Hepatocyte (in vitro differentiated cells): ENCODE measurements around the gene GDPD4. TPM values are rescaled to one million over a fixed set of nuclear protein-coding genes. Genes with fewer than 3 reads are reported as not detected.

Experiments used
- DNase-seq: peaks from one replicate; pipeline ENCODE4 v3.0.0-alpha.2; 2016; ENCODE audit warnings: low spot score
- H2AFZ ChIP-seq: fragments of 200-600 bp; sonication (generic); 2 replicates; pipeline ENCODE4 v1.6.0; 2016; ENCODE audit warnings: antibody characterized with exemption, mild to moderate bottlenecking
- H3K27ac ChIP-seq: fragments of 200-600 bp; sonication (generic); 2 replicates; pipeline ENCODE4 v1.5.1; 2016; ENCODE audit warnings: mild to moderate bottlenecking
- H3K27me3 ChIP-seq: fragments of 200-600 bp; sonication (generic); 2 replicates; pipeline ENCODE4 v1.6.1; 2016
- H3K36me3 ChIP-seq: fragments of 200-600 bp; sonication (generic); replicated peaks from 2 replicates; pipeline ENCODE4 v1.5.1; 2016; ENCODE audit warnings: low read depth; ENCODE audit not compliant: insufficient read depth
- H3K4me1 ChIP-seq: fragments of 200-600 bp; sonication (generic); 2 replicates; pipeline ENCODE4 v1.5.1; 2016; ENCODE audit warnings: mild to moderate bottlenecking, moderate library complexity; ENCODE audit not compliant: insufficient read depth
- H3K4me2 ChIP-seq: fragments of 200-600 bp; sonication (generic); 2 replicates; pipeline ENCODE4 v1.6.0; 2016
- H3K4me3 ChIP-seq: fragments of 200-600 bp; sonication (generic); 2 replicates; pipeline ENCODE4 v1.5.1; 2016; ENCODE audit warnings: mild to moderate bottlenecking
- H3K79me2 ChIP-seq: fragments of 200-600 bp; sonication (generic); 2 replicates; pipeline ENCODE4 v1.6.0; 2017; ENCODE audit warnings: mild to moderate bottlenecking
- H3K9me2 ChIP-seq: fragments of 200-600 bp; sonication (generic); replicated peaks from 2 replicates; pipeline ENCODE4 v1.6.0; 2017; ENCODE audit warnings: mild to moderate bottlenecking; ENCODE audit not compliant: insufficient read depth
- H3K9me3 ChIP-seq: fragments of 200-600 bp; sonication (generic); 2 replicates; pipeline ENCODE4 v1.5.1; 2016; ENCODE audit warnings: low read depth, mild to moderate bottlenecking
- H4K20me1 ChIP-seq: fragments of 200-600 bp; sonication (generic); 2 replicates; pipeline ENCODE4 v1.6.0; 2016; ENCODE audit warnings: mild to moderate bottlenecking; ENCODE audit not compliant: insufficient read depth, poor library complexity, severe bottlenecking
- EZH2 ChIP-seq: fragments of 200-600 bp; sonication (generic); IDR thresholded peaks from 2 replicates; pipeline ENCODE4 v1.6.1; 2016; ENCODE audit warnings: antibody characterized with exemption, mild to moderate bottlenecking, borderline replicate concordance
- EZH2phosphoT487 ChIP-seq: fragments of 200-600 bp; sonication (generic); IDR thresholded peaks from one replicate; pipeline ENCODE4 v1.6.1; 2018; ENCODE audit warnings: antibody characterized with exemption, mild to moderate bottlenecking, low read depth, moderate library complexity; ENCODE audit not compliant: unreplicated experiment, severe bottlenecking
- WGBS: methylation state at CpG from one replicate; pipeline ENCODE4 v1.1.6; 2016; ENCODE audit warnings: low lambda C conversion rate; ENCODE audit errors: missing lambda C conversion rate; 5-methylcytosine and 5-hydroxymethylcytosine counted together
- polyA plus RNA-seq: library from polyadenylated mRNA; unstranded; fragments of >200 nt; fragmentation: Nextera tagmentation; extraction: Ambion mirVana; gene quantifications from 2 replicates; pipeline ENCODE4 v1.2.1, GENCODE V29; 2016
- total RNA-seq: library from RNA; depleted of rRNA; stranded (reverse); fragments of >200 nt; gene quantifications from 2 replicates; pipeline ENCODE4 v1.2.3, GENCODE V29; 2014
- TF ChIP-seq, protein P1 (sequence below): fragments of 200-600 bp; sonication (generic); IDR thresholded peaks from 2 replicates; pipeline ENCODE4 v1.5.1; 2016; ENCODE audit warnings: antibody characterized with exemption, mild to moderate bottlenecking; ENCODE audit not compliant: poor library complexity

GDPD4 gene
- total and polyA plus RNA-seq, 2 experiments from 2014 or later = 0.47 to 1.1 TPM

GRCh38 chr11:77171254-77171653, 130.2 kb downstream of the GDPD4 start:
- no peaks in the 10 kb centered on the region for H3K9me3 ChIP-seq
- TF ChIP-seq EZH2phosphoT487 (no peak), EZH2 (no peak)
- TF ChIP-seq, protein P1, sequence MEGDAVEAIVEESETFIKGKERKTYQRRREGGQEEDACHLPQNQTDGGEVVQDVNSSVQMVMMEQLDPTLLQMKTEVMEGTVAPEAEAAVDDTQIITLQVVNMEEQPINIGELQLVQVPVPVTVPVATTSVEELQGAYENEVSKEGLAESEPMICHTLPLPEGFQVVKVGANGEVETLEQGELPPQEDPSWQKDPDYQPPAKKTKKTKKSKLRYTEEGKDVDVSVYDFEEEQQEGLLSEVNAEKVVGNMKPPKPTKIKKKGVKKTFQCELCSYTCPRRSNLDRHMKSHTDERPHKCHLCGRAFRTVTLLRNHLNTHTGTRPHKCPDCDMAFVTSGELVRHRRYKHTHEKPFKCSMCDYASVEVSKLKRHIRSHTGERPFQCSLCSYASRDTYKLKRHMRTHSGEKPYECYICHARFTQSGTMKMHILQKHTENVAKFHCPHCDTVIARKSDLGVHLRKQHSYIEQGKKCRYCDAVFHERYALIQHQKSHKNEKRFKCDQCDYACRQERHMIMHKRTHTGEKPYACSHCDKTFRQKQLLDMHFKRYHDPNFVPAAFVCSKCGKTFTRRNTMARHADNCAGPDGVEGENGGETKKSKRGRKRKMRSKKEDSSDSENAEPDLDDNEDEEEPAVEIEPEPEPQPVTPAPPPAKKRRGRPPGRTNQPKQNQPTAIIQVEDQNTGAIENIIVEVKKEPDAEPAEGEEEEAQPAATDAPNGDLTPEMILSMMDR = no peak
- no peak for DNase-seq
- H3K4me2 ChIP-seq = no peak overlapping the region
- WGBS = 98% methylated on average over 8 of the region's 8 CpGs
- H3K9me2 ChIP-seq = no peaks in the 10 kb centered on the region
- H4K20me1 ChIP-seq = no peaks in the 10 kb centered on the region
- no peaks in the 10 kb centered on the region for H3K27me3 ChIP-seq
- H3K79me2 ChIP-seq = no peaks in the 10 kb centered on the region
- no peak overlapping the region for H3K27ac ChIP-seq
- H2AFZ ChIP-seq = no peak overlapping the region
- peaks cover 12% of the 10 kb centered on the region for H3K4me1 ChIP-seq
- H3K4me3 ChIP-seq = no peak overlapping the region
- H3K36me3 ChIP-seq = no peaks in the 10 kb centered on the region

- Histone ChIP-seq H2AFZ (no peak overlapping the region), H3K36me3 (no peaks in the 10 kb centered on the region), H3K9me3 (no peaks in the 10 kb centered on the region), H3K27me3 (no peaks in the 10 kb centered on the region), H3K9me2 (no peaks in the 10 kb centered on the region), H3K27ac (no peak overlapping the region), H3K4me2 (no peak overlapping the region), H4K20me1 (no peaks in the 10 kb centered on the region), H3K4me3 (no peak overlapping the region), H3K79me2 (no peaks in the 10 kb centered on the region), H3K4me1 (peaks cover 12% of the 10 kb centered on the region)
- WGBS = 65% methylated on average over 5 of the region's 5 CpGs
- no peak for DNase-seq
- TF ChIP-seq, protein P1 = no peak
- TF ChIP-seq EZH2phosphoT487 (no peak), EZH2 (no peak)
Measured at GRCh38 chr11:77170107-77170506, 131.4 kb downstream of the GDPD4 start.

- Histone ChIP-seq H4K20me1 (no peaks in the 10 kb centered on the region), H3K4me3 (no peak overlapping the region), H3K79me2 (no peaks in the 10 kb centered on the region), H3K4me2 (no peak overlapping the region), H3K27ac (no peak overlapping the region), H3K36me3 (no peaks in the 10 kb centered on the region), H3K9me2 (no peaks in the 10 kb centered on the region), H3K9me3 (no peaks in the 10 kb centered on the region), H3K27me3 (no peaks in the 10 kb centered on the region), H3K4me1 (no peaks in the 10 kb centered on the region), H2AFZ (no peak overlapping the region)
- 85% methylated on average over 8 of the region's 8 CpGs for WGBS
- TF ChIP-seq EZH2phosphoT487 (no peak), EZH2 (no peak)
- TF ChIP-seq, protein P1 = no peak
- no peak for DNase-seq
Measured at GRCh38 chr11:77167791-77168190, 133.7 kb downstream of the GDPD4 start.

DNA sequence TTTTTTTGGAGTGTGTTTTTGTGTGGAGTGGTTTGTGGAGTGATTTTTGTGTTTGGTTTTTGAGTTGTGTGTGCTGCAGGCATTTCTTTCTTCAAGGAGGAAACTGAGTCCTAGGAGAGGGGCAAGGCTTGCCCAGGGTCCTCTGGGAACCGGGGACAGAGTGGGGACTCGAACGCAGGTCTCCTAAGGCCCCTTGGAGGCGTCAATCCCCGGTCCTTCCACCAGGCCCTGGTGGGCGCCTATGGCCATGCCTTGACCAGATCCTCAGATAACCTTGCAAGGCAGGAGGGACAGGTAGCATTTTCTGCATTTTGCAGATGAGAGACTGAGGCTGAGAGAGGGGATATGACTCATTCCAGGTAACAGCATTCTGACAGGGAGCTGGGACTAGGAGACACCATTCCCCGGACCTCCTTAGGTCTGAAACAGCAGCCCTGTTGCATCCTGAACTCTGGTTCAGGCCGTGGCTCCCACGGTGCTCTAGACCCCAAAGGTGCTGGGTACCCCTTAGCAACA, 134.3 kb downstream of the GDPD4 start:
- DNase-seq = no peak
- no peaks in the 10 kb centered on the region for H3K79me2 ChIP-seq
- TF ChIP-seq, protein P1 = no peak
- TF ChIP-seq EZH2phosphoT487 (no peak), EZH2 (no peak)
- H3K4me1 ChIP-seq = no peaks in the 10 kb centered on the region
- 92% methylated on average over 9 of the region's 9 CpGs for WGBS
- no peaks in the 10 kb centered on the region for H4K20me1 ChIP-seq
- no peak overlapping the region for H3K4me3 ChIP-seq
- no peak overlapping the region for H2AFZ ChIP-seq
- no peak overlapping the region for H3K27ac ChIP-seq
- H3K9me3 ChIP-seq = no peaks in the 10 kb centered on the region
- no peaks in the 10 kb centered on the region for H3K27me3 ChIP-seq
- H3K9me2 ChIP-seq = no peaks in the 10 kb centered on the region
- H3K36me3 ChIP-seq = no peaks in the 10 kb centered on the region
- no peak overlapping the region for H3K4me2 ChIP-seq
